Natural killer cell treated with Interleukin-12 subunit alpha and Interleukin-12 subunit beta and Interleukin-15 and Interleukin-18, amount 100 ng/mL, for 72 hours (primary cell): Measurements from ENCODE around the gene NCOA1. TPM values are rescaled to one million over a fixed set of nuclear protein-coding genes. Genes with fewer than 3 reads are reported as not detected.

ENCODE experiments used
- ATAC-seq, 2 donors: fragments of 150-1000 bp; cut with Tn5 transposase in 1 of 2; sonication (Bioruptor Pico), chemical (Tn5 transposase) in 1 of 2; 2 replicates each; pipeline ENCODE4 v1.10.0; 2021
- DNase-seq: peaks from one replicate; pipeline ENCODE4 v3.0.0; 2022; ENCODE audit warnings: low spot score
- H3K27ac Mint-ChIP-seq, 2 donors: 1 replicate in 1 of 2; 2 replicates in 1 of 2; pipeline ENCODE4 v1.8.0; 2022; ENCODE audit warnings: mixed read lengths in 2 of 2, mild to moderate bottlenecking in 1 of 2, moderate library complexity in 1 of 2
- H3K27me3 Mint-ChIP-seq, 2 donors: 1 replicate in 1 of 2; 2 replicates in 1 of 2; pipeline ENCODE4 v1.8.0; 2022; ENCODE audit warnings: mixed read lengths in 2 of 2
- H3K36me3 Mint-ChIP-seq: one replicate; pipeline ENCODE4 v1.8.0; 2022; ENCODE audit warnings: mixed read lengths
- H3K4me1 Mint-ChIP-seq, 2 donors: 1 replicate in 1 of 2; 2 replicates in 1 of 2; pipeline ENCODE4 v1.8.0; 2022; ENCODE audit warnings: low read depth in 2 of 2, mixed read lengths in 2 of 2, mild to moderate bottlenecking in 1 of 2
- H3K4me3 Mint-ChIP-seq: one replicate; pipeline ENCODE4 v1.8.0; 2022; ENCODE audit warnings: mixed read lengths
- H3K9me3 Mint-ChIP-seq: 2 replicates; pipeline ENCODE4 v1.8.0; 2022; ENCODE audit warnings: mixed read lengths
- total RNA-seq, 2 donors: library from RNA; stranded (reverse); gene quantifications; one replicate each; pipeline ENCODE4 v1.2.3, GENCODE V29; 2022

Gene NCOA1
- total RNA-seq, 2 donors from 2014 or later: 84.1 to 139 TPM

- Mint-ChIP-seq H3K9me3 (no peaks in the 10 kb centered on the region), H3K4me1 (peaks cover 10 to 15% of the 10 kb centered on the region in 2 donors)
- ATAC-seq: no peak
These were observed 240.9 kb downstream of the NCOA1 start for GRCh38 chr2:24731923-24732322.

GRCh38 chr2:24734741-24735140, 243.7 kb downstream of the NCOA1 start:
- H3K27me3 Mint-ChIP-seq: no peaks in the 10 kb centered on the region
- no peak overlapping the region for H3K27ac Mint-ChIP-seq
- no peak for DNase-seq
- no peak for ATAC-seq
- H3K36me3 Mint-ChIP-seq: no peaks in the 10 kb centered on the region
- H3K4me3 Mint-ChIP-seq: no peak overlapping the region
- H3K9me3 Mint-ChIP-seq: no peaks in the 10 kb centered on the region
- peaks cover 17 to 26% of the 10 kb centered on the region in 2 donors for H3K4me1 Mint-ChIP-seq

More at GRCh38 chr2:24731923-24732322, 240.9 kb downstream of the NCOA1 start:
- DNase-seq: no peak
- Mint-ChIP-seq H3K27me3 (no peaks in the 10 kb centered on the region), H3K27ac (no peak overlapping the region), H3K4me3 (no peak overlapping the region), H3K36me3 (peaks cover 4% of the 10 kb centered on the region)

- peaks cover 4% of the 10 kb centered on the region for H3K36me3 Mint-ChIP-seq
- peak overlapping the region; percentile 40 for H3K4me3 Mint-ChIP-seq
- H3K27me3 Mint-ChIP-seq: no peaks in the 10 kb centered on the region
- H3K9me3 Mint-ChIP-seq: no peaks in the 10 kb centered on the region
- peak overlapping the region; percentile 86 to 90 for H3K27ac Mint-ChIP-seq
- DNase-seq: no peak
- ATAC-seq: peak in 1 of 2 donors; percentile 71
- peaks cover 30 to 38% of the 10 kb centered on the region in 2 donors for H3K4me1 Mint-ChIP-seq
These were observed 248.4 kb downstream of the NCOA1 start for GRCh38 chr2:24739354-24740025.

- no peaks in the 10 kb centered on the region for H3K9me3 Mint-ChIP-seq
- peaks cover 4% of the 10 kb centered on the region for H3K36me3 Mint-ChIP-seq
- ATAC-seq: no peak
- no peak for DNase-seq
- no peaks in the 10 kb centered on the region for H3K27me3 Mint-ChIP-seq
- peak overlapping the region; percentile 86 to 90 for H3K27ac Mint-ChIP-seq
- H3K4me3 Mint-ChIP-seq: peak overlapping the region; percentile 40
- H3K4me1 Mint-ChIP-seq: peaks cover 33 to 39% of the 10 kb centered on the region in 2 donors
These were observed 249.1 kb downstream of the NCOA1 start for GRCh38 chr2:24740142-24740541.

- Mint-ChIP-seq H3K4me3 (no peak overlapping the region), H3K4me1 (peaks cover 47 to 54% of the 10 kb centered on the region in 2 donors), H3K36me3 (peaks cover 12% of the 10 kb centered on the region), H3K9me3 (no peaks in the 10 kb centered on the region), H3K27ac (peak overlapping the region; percentile 33 to 54), H3K27me3 (no peaks in the 10 kb centered on the region)
- ATAC-seq (no peak), DNase-seq (no peak)
These were observed 251.7 kb downstream of the NCOA1 start for GRCh38 chr2:24742730-24743129.

- Mint-ChIP-seq H3K9me3 (no peaks in the 10 kb centered on the region), H3K4me1 (peaks cover 45 to 52% of the 10 kb centered on the region in 2 donors), H3K36me3 (peaks cover 12% of the 10 kb centered on the region), H3K27ac (peak overlapping the region; percentile 14 to 54), H3K4me3 (no peak overlapping the region), H3K27me3 (no peaks in the 10 kb centered on the region)
- DNase-seq (no peak), ATAC-seq (peak in 1 of 2 donors; percentile 59)
These were observed 252.9 kb downstream of the NCOA1 start for GRCh38 chr2:24743924-24744323.

- Mint-ChIP-seq H3K36me3 (peaks cover 12% of the 10 kb centered on the region), H3K27ac (peak overlapping the region; percentile 14 to 54), H3K27me3 (no peaks in the 10 kb centered on the region), H3K4me3 (no peak overlapping the region), H3K9me3 (no peaks in the 10 kb centered on the region), H3K4me1 (peaks cover 44 to 47% of the 10 kb centered on the region in 2 donors)
- ATAC-seq (no peak), DNase-seq (no peak)
These were observed 253.3 kb downstream of the NCOA1 start for GRCh38 chr2:24744356-24744755.

GRCh38 chr2:24745825-24746224, 254.8 kb downstream of the NCOA1 start:
- H3K36me3 Mint-ChIP-seq: peaks cover 12% of the 10 kb centered on the region
- H3K27ac Mint-ChIP-seq: peak overlapping the region; percentile 39 to 59
- H3K4me1 Mint-ChIP-seq: peaks cover 34 to 37% of the 10 kb centered on the region in 2 donors
- no peaks in the 10 kb centered on the region for H3K27me3 Mint-ChIP-seq
- DNase-seq: no peak
- peak; percentile 43 to 68 for ATAC-seq
- no peaks in the 10 kb centered on the region for H3K9me3 Mint-ChIP-seq
- H3K4me3 Mint-ChIP-seq: peak overlapping the region; percentile 49

- ATAC-seq (no peak), DNase-seq (no peak)
- H3K4me1 Mint-ChIP-seq: peaks cover 31 to 34% of the 10 kb centered on the region in 2 donors
- H3K36me3 Mint-ChIP-seq: peaks cover 8% of the 10 kb centered on the region
- no peak overlapping the region for H3K4me3 Mint-ChIP-seq
- no peak overlapping the region for H3K27ac Mint-ChIP-seq
- H3K9me3 Mint-ChIP-seq: no peaks in the 10 kb centered on the region
- no peaks in the 10 kb centered on the region for H3K27me3 Mint-ChIP-seq
These were observed 256.2 kb downstream of the NCOA1 start for GRCh38 chr2:24747299-24747698.

GRCh38 chr2:24749069-24749691, 258.1 kb downstream of the NCOA1 start:
- no peak for ATAC-seq
- H3K27ac Mint-ChIP-seq: peak overlapping the region in 1 of 2 donors; percentile 30
- H3K4me1 Mint-ChIP-seq: peaks cover 18 to 25% of the 10 kb centered on the region in 2 donors
- H3K4me3 Mint-ChIP-seq: no peak overlapping the region
- H3K36me3 Mint-ChIP-seq: peaks cover 8% of the 10 kb centered on the region
- H3K9me3 Mint-ChIP-seq: no peaks in the 10 kb centered on the region
- no peak for DNase-seq
- no peaks in the 10 kb centered on the region for H3K27me3 Mint-ChIP-seq

- H3K27me3 Mint-ChIP-seq: no peaks in the 10 kb centered on the region
- DNase-seq (no peak), ATAC-seq (no peak)
- no peaks in the 10 kb centered on the region for H3K36me3 Mint-ChIP-seq
- H3K27ac Mint-ChIP-seq: no peak overlapping the region
- no peak overlapping the region for H3K4me3 Mint-ChIP-seq
- peaks cover 0 to 6% of the 10 kb centered on the region in 2 donors for H3K4me1 Mint-ChIP-seq
- no peaks in the 10 kb centered on the region for H3K9me3 Mint-ChIP-seq
These were observed 264.1 kb downstream of the NCOA1 start for GRCh38 chr2:24754985-24755705.

GRCh38 chr2:24756789-24757188, 265.7 kb downstream of the NCOA1 start:
- DNase-seq (no peak), ATAC-seq (no peak)
- Mint-ChIP-seq H3K36me3 (peaks cover 6% of the 10 kb centered on the region), H3K27ac (no peak overlapping the region), H3K9me3 (no peaks in the 10 kb centered on the region), H3K27me3 (no peaks in the 10 kb centered on the region), H3K4me1 (peaks cover 0 to 2% of the 10 kb centered on the region in 2 donors), H3K4me3 (no peak overlapping the region)

- H3K9me3 Mint-ChIP-seq: no peaks in the 10 kb centered on the region
- no peak overlapping the region for H3K27ac Mint-ChIP-seq
- H3K27me3 Mint-ChIP-seq: no peaks in the 10 kb centered on the region
- no peak for DNase-seq
- ATAC-seq: no peak
- H3K4me3 Mint-ChIP-seq: no peak overlapping the region
- H3K4me1 Mint-ChIP-seq: peaks cover 11 to 13% of the 10 kb centered on the region in 2 donors
- H3K36me3 Mint-ChIP-seq: peaks cover 18% of the 10 kb centered on the region
These were observed 270.8 kb downstream of the NCOA1 start for GRCh38 chr2:24761866-24762265.

- Mint-ChIP-seq H3K4me3 (no peak overlapping the region), H3K27ac (no peak overlapping the region), H3K27me3 (no peaks in the 10 kb centered on the region), H3K36me3 (peaks cover 18% of the 10 kb centered on the region), H3K9me3 (no peaks in the 10 kb centered on the region), H3K4me1 (peaks cover 11 to 14% of the 10 kb centered on the region in 2 donors)
- no peak for DNase-seq
- ATAC-seq: no peak
These were observed 271.5 kb downstream of the NCOA1 start for GRCh38 chr2:24762518-24762917.
